Fibroblast of skin of abdomen (primary cell): Measurements from ENCODE around the gene C2CD4C.
"Not testable (repeated sequence)": the region's sequence is repeated elsewhere in the genome, so short reads cannot be mapped to it uniquely, and the experiment has no call there.

ENCODE experiments used
- DNase-seq: peaks from one replicate; pipeline ENCODE4 v3.0.0-alpha.2; 2013

The C2CD4C gene

DNA sequence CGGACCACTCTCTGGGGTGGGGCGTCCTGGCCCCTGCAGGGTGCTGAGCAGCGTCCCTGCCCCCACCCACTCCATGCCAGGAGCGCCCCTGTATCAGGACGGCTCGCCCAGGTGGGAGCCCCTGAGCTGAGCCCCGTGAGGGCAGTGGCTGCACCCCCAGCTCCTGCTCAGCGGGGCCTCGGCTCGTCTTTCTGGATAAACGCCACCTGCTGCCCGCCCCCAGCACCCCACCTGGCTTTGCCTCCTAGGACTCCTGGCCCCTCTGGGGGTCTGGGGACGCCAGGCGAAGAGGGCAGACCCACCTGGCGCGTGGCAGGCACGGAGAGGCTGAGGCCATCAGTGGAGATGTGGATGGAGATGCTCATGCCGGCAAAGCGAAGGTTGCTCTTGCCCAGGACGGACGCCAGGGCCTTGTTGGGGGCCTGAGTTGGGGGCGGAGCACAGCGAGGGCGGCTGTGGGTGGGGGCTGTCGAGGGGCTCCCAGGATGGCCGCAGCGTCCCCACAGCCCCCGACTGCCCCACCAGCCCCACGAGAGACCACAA is 29.5 kb upstream of the C2CD4C start:
- no peak for DNase-seq

- no peak for DNase-seq
Measured at GRCh38 chr19:437041-437440, 28.1 kb upstream of the C2CD4C start.

DNA sequence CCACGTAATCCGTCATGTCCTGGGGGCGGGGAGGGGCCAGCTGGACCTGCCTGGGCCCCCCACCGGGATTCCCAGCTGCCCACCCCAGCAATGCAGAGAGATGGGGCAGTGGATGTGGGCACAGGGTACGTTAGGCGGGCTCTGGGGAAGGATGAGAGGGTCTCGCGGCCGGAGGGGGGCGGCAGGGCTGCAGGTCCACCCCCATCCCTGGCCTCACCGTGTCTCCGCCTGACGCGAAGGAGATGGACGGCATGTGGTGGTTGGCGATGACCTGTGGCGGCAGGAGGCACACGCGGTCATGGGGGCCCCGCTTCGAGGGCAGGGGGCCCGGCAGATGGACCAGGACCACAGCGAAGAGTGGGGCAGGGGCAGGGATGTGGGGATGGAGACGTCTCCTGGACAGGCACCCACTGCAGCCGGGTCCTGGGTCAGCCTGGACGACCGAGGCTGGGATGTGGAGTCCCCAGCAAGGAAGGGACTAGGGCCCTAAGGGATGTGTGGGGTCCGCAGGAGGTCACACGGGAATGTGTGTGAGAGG is 27.5 kb upstream of the C2CD4C start:
- DNase-seq = no peak

- no peak for DNase-seq
Measured at GRCh38 chr19:435707-436412, 26.9 kb upstream of the C2CD4C start.

DNA sequence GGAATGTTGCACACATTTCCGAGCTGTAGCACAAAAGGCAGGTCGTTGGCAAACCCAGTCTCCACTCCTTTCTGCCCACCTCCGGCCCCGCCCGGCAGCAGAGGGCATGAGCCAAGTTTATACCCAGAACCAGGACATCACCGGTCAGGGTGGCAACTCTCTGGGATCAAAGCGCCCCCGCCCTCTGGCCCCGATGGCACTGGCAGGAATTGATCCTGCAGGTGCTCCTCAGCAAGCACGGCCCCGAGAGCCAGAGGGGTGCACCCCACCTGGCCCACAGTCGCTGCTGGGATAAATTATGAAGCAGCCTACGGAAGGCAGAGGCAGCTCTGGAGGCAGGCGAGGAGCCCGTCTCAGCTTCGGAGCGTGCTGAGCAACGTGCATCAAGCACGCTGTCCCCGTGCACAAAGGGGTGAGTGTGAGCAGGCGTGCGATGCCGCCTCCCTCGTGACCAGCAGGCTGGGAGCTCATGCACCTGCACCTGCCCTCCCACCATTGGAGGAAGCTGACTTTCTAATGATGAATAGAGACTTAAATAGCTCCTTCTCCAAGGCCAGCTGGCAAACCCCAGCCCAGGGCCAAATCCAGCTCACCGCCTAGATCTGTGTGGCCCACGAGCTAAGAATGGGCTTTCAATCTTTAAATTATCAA is 26.2 kb upstream of the C2CD4C start:
- DNase-seq = no peak

GRCh38 chr19:434152-434960 is 25.4 kb upstream of the C2CD4C start:
- DNase-seq = no peak

- DNase-seq = no peak
Measured at GRCh38 chr19:430701-431100, 21.8 kb upstream of the C2CD4C start.

GRCh38 chr19:428149-428548 is 19.2 kb upstream of the C2CD4C start:
- no peak for DNase-seq

- not testable (repeated sequence) for DNase-seq
Measured at GRCh38 chr19:427675-428074, 18.7 kb upstream of the C2CD4C start.

- no peak for DNase-seq
Measured at GRCh38 chr19:426725-427445, 17.9 kb upstream of the C2CD4C start.

DNA sequence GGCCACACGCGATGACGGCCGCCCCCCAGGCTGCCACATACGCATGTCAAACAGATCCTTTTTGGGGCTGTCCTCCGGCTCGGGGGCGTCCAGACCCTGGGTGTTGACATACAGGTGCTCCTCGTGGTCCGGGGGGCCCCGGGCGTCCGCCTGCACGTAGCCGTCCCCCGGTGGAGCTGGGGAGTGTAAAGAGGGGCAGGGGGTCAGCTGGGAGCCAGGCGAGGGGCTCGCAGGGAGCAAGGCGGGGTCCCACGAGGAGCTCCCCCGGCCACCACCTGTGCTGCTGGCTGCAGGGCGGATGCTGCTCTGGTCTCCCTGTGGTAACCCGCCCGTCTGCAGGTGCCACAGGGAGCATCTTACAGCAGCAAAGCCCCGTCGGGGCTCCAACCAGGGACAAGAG is 16.1 kb upstream of the C2CD4C start:
- no peak for DNase-seq

GRCh38 chr19:424546-424945 is 15.6 kb upstream of the C2CD4C start:
- DNase-seq = no peak

GRCh38 chr19:423691-424466 is 14.9 kb upstream of the C2CD4C start:
- no peak for DNase-seq

- DNase-seq = not testable (repeated sequence)
Measured at GRCh38 chr19:422917-423226, 13.9 kb upstream of the C2CD4C start.

- no peak for DNase-seq
Measured at GRCh38 chr19:422213-422916, 13.4 kb upstream of the C2CD4C start.

GRCh38 chr19:419721-420515 is 11.0 kb upstream of the C2CD4C start:
- DNase-seq = no peak

GRCh38 chr19:418761-419671 is 10.1 kb upstream of the C2CD4C start:
- DNase-seq = no peak

GRCh38 chr19:416416-416815 is 7.5 kb upstream of the C2CD4C start:
- no peak for DNase-seq

DNA sequence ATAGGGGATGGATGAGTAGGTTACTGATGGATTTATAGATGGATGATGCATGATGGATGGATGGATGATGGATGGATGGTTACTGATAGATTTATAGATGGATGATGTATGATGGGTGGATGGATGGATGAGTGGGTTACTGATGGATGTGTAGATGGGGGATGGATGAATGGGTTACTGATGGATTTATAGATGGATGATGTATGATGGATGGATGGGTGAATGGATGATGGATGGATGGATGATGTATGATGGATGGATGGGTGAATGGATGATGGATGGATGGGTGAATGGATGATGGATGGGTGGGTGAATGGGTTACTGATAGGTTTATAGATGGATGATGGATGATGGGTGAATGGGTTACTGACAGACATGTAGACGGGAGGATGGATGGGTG is 6.3 kb upstream of the C2CD4C start:
- no peak for DNase-seq
